NCI-H2107 treated with DMSO at 0.1 percent for 48 hours (cell line): ENCODE measurements around the gene SEPTIN10.
"Not testable (repeated sequence)": the region's sequence is repeated elsewhere in the genome, so short reads cannot be mapped to it uniquely, and the experiment has no call there.

Source experiments
- DNase-seq: peaks from one replicate; lab custom pipeline; 2025; ENCODE audit not compliant: unreplicated experiment; lab: John Stamatoyannopoulos, UW

Gene SEPTIN10

GRCh38 chr2:109607766-109608165 lies 6.0 kb downstream of the SEPTIN10 start:
- no peak for DNase-seq

GRCh38 chr2:109604597-109604996 lies 9.2 kb downstream of the SEPTIN10 start:
- DNase-seq: no peak

- no peak for DNase-seq
Observed at GRCh38 chr2:109602617-109603188, 11.1 kb downstream of the SEPTIN10 start.

GRCh38 chr2:109601783-109602182 lies 12.0 kb downstream of the SEPTIN10 start:
- no peak for DNase-seq

- DNase-seq: no peak
Observed at GRCh38 chr2:109597283-109597682, 16.5 kb downstream of the SEPTIN10 start.

- DNase-seq: no peak
Observed at GRCh38 chr2:109595644-109596043, 18.1 kb downstream of the SEPTIN10 start.

- no peak for DNase-seq
Observed at GRCh38 chr2:109594246-109594885, 19.4 kb downstream of the SEPTIN10 start.

- no peak for DNase-seq
Observed at GRCh38 chr2:109592905-109593304, 20.9 kb downstream of the SEPTIN10 start.

- DNase-seq: no peak
Observed at GRCh38 chr2:109591206-109591605, 22.6 kb downstream of the SEPTIN10 start.

GRCh38 chr2:109586687-109587086 lies 27.1 kb downstream of the SEPTIN10 start:
- DNase-seq: no peak

GRCh38 chr2:109582928-109583895 lies 30.6 kb downstream of the SEPTIN10 start:
- no peak for DNase-seq

- not testable (repeated sequence) for DNase-seq
Observed at GRCh38 chr2:109577630-109578029, 36.1 kb downstream of the SEPTIN10 start.

- no peak for DNase-seq
Observed at GRCh38 chr2:109575373-109575772, 38.4 kb downstream of the SEPTIN10 start.

- DNase-seq: no peak
Observed at GRCh38 chr2:109563980-109564550, 49.7 kb downstream of the SEPTIN10 start.

- no peak for DNase-seq
Observed at GRCh38 chr2:109563288-109563687, 50.5 kb downstream of the SEPTIN10 start.

GRCh38 chr2:109562421-109562820 lies 51.3 kb downstream of the SEPTIN10 start:
- no peak for DNase-seq

- DNase-seq: no peak
Observed at GRCh38 chr2:109560265-109560664, 53.5 kb downstream of the SEPTIN10 start.

- no peak for DNase-seq
Observed at GRCh38 chr2:109558076-109558882, 55.5 kb downstream of the SEPTIN10 start.

GRCh38 chr2:109557309-109557708 lies 56.5 kb downstream of the SEPTIN10 start:
- DNase-seq: no peak

GRCh38 chr2:109555346-109555900 lies 58.3 kb downstream of the SEPTIN10 start:
- no peak for DNase-seq
